Endothelial cell of umbilical vein (primary cell): ENCODE measurements around the gene ALDH4A1. TPM values are rescaled to one million over a fixed set of nuclear protein-coding genes. Genes with fewer than 3 reads are reported as not detected.
"Not testable (repeated sequence)": the region's sequence is repeated elsewhere in the genome, so short reads cannot be mapped to it uniquely, and the experiment has no call there.

Experiments used
- BruUV-seq: library from RNA; stranded (reverse); fragments of 400-500 nt; replicated peaks from 2 replicates; lab custom pipeline; 2021; lab: Mats Ljungman, UMichigan
- CTCF ChIA-PET: fragments of 300-600, 350-600 bp; sonication (Branson Sonifier 250); formaldehyde crosslinking; loops from one replicate; lab custom pipeline; 2021; ENCODE audit warnings: antibody characterized with exemption, inconsistent platforms; lab: Charles Lee
- POLR2A ChIA-PET: fragments of 300-600, 350-600 bp; sonication (Branson Sonifier 250); formaldehyde crosslinking; loops from one replicate; lab custom pipeline; 2021; ENCODE audit warnings: antibody characterized with exemption, inconsistent platforms; lab: Charles Lee
- DNase-seq: peaks from one replicate; pipeline ENCODE4 v3.0.0-alpha.2; 2011; ENCODE audit warnings: low read depth, low spot score
- FAIRE-seq: peaks from 2 replicates; lab custom pipeline; 2011; peaks lifted over from hg19 to GRCh38; lab: Jason Lieb, UNC
- H2AFZ ChIP-seq: 2 replicates; pipeline ENCODE4 v1.6.0; 2012; ENCODE audit warnings: low read depth, low read length, control low read depth, inconsistent platforms
- H3K27ac ChIP-seq: 2 replicates; pipeline ENCODE4 v1.5.1; 2011; ENCODE audit warnings: low read depth, mild to moderate bottlenecking, control low read depth, low read length, moderate library complexity; ENCODE audit not compliant: insufficient read depth
- H3K27me3 ChIP-seq, 2 experiments: 2 replicates each; pipeline versions ENCODE4 v1.6.0 to v1.6.1; 2011; ENCODE audit warnings: low read length in 2 of 2, mixed read lengths in 1 of 2; ENCODE audit not compliant: control insufficient read depth in 2 of 2, insufficient read depth in 2 of 2
- H3K36me3 ChIP-seq, 2 experiments: 2 replicates in 1 of 2; 3 replicates in 1 of 2; pipeline ENCODE4 v1.5.1; 2011; ENCODE audit warnings: low read length in 2 of 2, mild to moderate bottlenecking in 1 of 2, moderate library complexity in 1 of 2; ENCODE audit not compliant: control insufficient read depth in 2 of 2, insufficient read depth in 2 of 2; ENCODE audit errors: extremely low read depth in 1 of 2
- H3K4me1 ChIP-seq: 3 replicates; pipeline ENCODE4 v1.5.1; 2011; ENCODE audit warnings: mild to moderate bottlenecking, low read length; ENCODE audit not compliant: control insufficient read depth, insufficient read depth; ENCODE audit errors: extremely low read depth
- H3K4me2 ChIP-seq: 2 replicates; pipeline ENCODE4 v1.6.1; 2011; ENCODE audit warnings: low read length, control low read depth, mixed read lengths; ENCODE audit not compliant: insufficient read depth
- H3K4me3 ChIP-seq, 3 experiments: fragments of 200-600 bp in 1 of 3; sonication (generic), shearing (Covaris generic) in 1 of 3; replicated peaks in 1 of 3; 2 replicates each; pipeline ENCODE4 v1.5.1; 2011 to 2016; ENCODE audit warnings: control low read depth in 3 of 3, low read length in 3 of 3, mild to moderate bottlenecking in 2 of 3, inconsistent platforms in 1 of 3, low read depth in 1 of 3, moderate library complexity in 1 of 3; ENCODE audit not compliant: insufficient read depth in 1 of 3
- H3K79me2 ChIP-seq: 2 replicates; pipeline ENCODE4 v1.6.0; 2012; ENCODE audit warnings: low read length, inconsistent platforms; ENCODE audit not compliant: control insufficient read depth, insufficient read depth
- H3K9ac ChIP-seq: replicated peaks from 2 replicates; pipeline ENCODE3; 2011; ENCODE audit warnings: low read length, control low read depth; ENCODE audit not compliant: insufficient read depth; ENCODE audit errors: extremely low read depth
- H3K9me1 ChIP-seq: replicated peaks from 3 replicates; pipeline ENCODE4 v1.6.0; 2011; ENCODE audit warnings: mild to moderate bottlenecking, low read length; ENCODE audit not compliant: control insufficient read depth, insufficient read depth; ENCODE audit errors: extremely low read depth
- H3K9me3 ChIP-seq: replicated peaks from 2 replicates; pipeline ENCODE4 v1.5.1; 2012; ENCODE audit warnings: low read length, inconsistent platforms; ENCODE audit not compliant: control insufficient read depth, insufficient read depth
- H4K20me1 ChIP-seq: replicated peaks from 2 replicates; pipeline ENCODE3; 2011; ENCODE audit warnings: mild to moderate bottlenecking, low read length; ENCODE audit not compliant: control insufficient read depth, insufficient read depth; ENCODE audit errors: extremely low read depth
- EZH2 ChIP-seq: IDR thresholded peaks from 2 replicates; pipeline ENCODE4 v1.6.1; 2012; ENCODE audit warnings: borderline replicate concordance, low read depth, mild to moderate bottlenecking, moderate library complexity, low read length, inconsistent platforms; ENCODE audit not compliant: severe bottlenecking
- FOS ChIP-seq: IDR thresholded peaks from 2 replicates; pipeline ENCODE4 v1.6.1; 2011; ENCODE audit warnings: mild to moderate bottlenecking, low read length, moderate library complexity, borderline replicate concordance; ENCODE audit not compliant: insufficient read depth
- GATA2 ChIP-seq: IDR thresholded peaks from 2 replicates; pipeline ENCODE4 v1.7.0; 2011; ENCODE audit warnings: low read depth, mild to moderate bottlenecking, moderate library complexity, mixed read lengths, low read length; ENCODE audit not compliant: insufficient read length, insufficient read depth
- JUN ChIP-seq: IDR thresholded peaks from 2 replicates; pipeline ENCODE4 v1.6.1; 2011; ENCODE audit warnings: borderline replicate concordance, low read depth; ENCODE audit not compliant: insufficient read length, insufficient read depth
- MYC ChIP-seq: IDR thresholded peaks from one replicate; pipeline ENCODE4 v1.6.1; 2011; ENCODE audit warnings: mild to moderate bottlenecking, low read depth, low read length
- POLR2A ChIP-seq: IDR thresholded peaks from 2 replicates; pipeline ENCODE4 v1.6.1; 2012; ENCODE audit warnings: low read depth, mild to moderate bottlenecking, control low read depth, low read length
- POLR2AphosphoS5 ChIP-seq: IDR thresholded peaks from 2 replicates; pipeline ENCODE4 v1.6.1; 2012; ENCODE audit warnings: low read depth, mild to moderate bottlenecking, control low read depth, low read length, moderate library complexity; ENCODE audit not compliant: insufficient read depth
- dilution Hi-C: fragments of 300-500 bp; cut with MboI; formaldehyde crosslinking; loops from one replicate; pipeline ENCODE4 v1.15.0; 2019; ENCODE audit warnings: low sequenced_read_pairs; ENCODE audit not compliant: extremely low pct_ligation_motif_present
- intact Hi-C: fragments of 100-400 bp; cut with micrococcal nuclease; formaldehyde crosslinking; loops from one replicate; pipeline ENCODE4 v1.10.0; 2022
- polyA plus RNA-seq, 4 experiments: library from polyadenylated mRNA; depleted of rRNA in 3 of 4; stranded (reverse) in 3 of 4; unstranded in 1 of 4; fragments of >200 nt; gene quantifications; 2 replicates each; pipeline versions ENCODE4 v1.2.1 to v1.2.3, GENCODE V29; 2011 to 2012; ENCODE audit warnings: missing spikeins in 1 of 4
- total RNA-seq: library from RNA; stranded (reverse); gene quantifications from 2 replicates; pipeline ENCODE4 v1.2.3, GENCODE V29; 2021
- TF ChIP-seq, protein P1 (sequence below), 2 donors: IDR thresholded peaks; 1 replicate in 1 of 2; 2 replicates in 1 of 2; pipeline ENCODE4 v1.5.1; 2011; ENCODE audit warnings: low read length in 2 of 2, mild to moderate bottlenecking in 2 of 2, moderate library complexity in 2 of 2, control low read depth in 1 of 2, inconsistent platforms in 1 of 2, low read depth in 1 of 2; ENCODE audit not compliant: insufficient read depth in 1 of 2; ENCODE audit errors: extremely low read depth in 1 of 2
- TF ChIP-seq, protein P2 (sequence below): IDR thresholded peaks from 2 replicates; pipeline ENCODE4 v1.6.1; 2011; ENCODE audit not compliant: insufficient read depth, insufficient read length

The ALDH4A1 gene
- total and polyA plus RNA-seq, 2 donors (not counting 3 experiments of a cell fraction or from before 2014, with no cell fraction given), result 17.4 to 18.5 TPM

DNA sequence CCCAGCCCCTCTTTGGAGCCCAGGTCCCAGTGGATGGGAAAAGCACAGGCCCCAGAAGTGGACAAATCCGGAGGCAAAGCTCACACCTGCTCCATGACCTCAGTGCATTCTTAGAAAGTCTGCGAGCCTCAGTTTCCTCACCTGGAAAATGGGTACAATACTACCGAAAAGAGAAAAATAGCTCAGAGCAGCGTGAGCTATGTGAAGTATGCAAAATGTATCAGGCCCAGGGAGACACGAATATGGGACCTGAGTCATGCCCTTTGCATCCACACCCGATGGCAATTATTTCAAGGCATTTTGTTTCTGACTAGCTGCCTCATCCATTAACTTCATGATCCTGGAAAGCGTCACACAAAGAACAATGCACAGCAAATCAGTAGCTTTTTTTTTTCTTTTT lies 9.2 kb downstream of the ALDH4A1 start:
- Histone ChIP-seq H4K20me1 (no peaks in the 10 kb centered on the region), H3K4me1 (no peaks in the 10 kb centered on the region), H3K4me3 (no peak overlapping the region), H3K9ac (no peak overlapping the region), H3K9me3 (no peaks in the 10 kb centered on the region), H3K79me2 (no peaks in the 10 kb centered on the region), H3K27ac (no peak overlapping the region), H3K4me2 (no peak overlapping the region), H3K9me1 (no peaks in the 10 kb centered on the region), H3K27me3 (no peaks in the 10 kb centered on the region), H3K36me3 (no peaks in the 10 kb centered on the region), H2AFZ (no peak overlapping the region)
- dilution Hi-C loops (no loop called here), intact Hi-C loops (no loop called here)
- no peak for FAIRE-seq
- ChIA-PET POLR2A (no interaction called here), CTCF (interaction anchor here (1.2 to 2.7 kb wide), 6 partner anchors 9 to 19 kb away, joined by 3 to 20 read pairs (median 5); partner anchors contain the start of gene ALDH4A1)
- TF ChIP-seq, protein P1, sequence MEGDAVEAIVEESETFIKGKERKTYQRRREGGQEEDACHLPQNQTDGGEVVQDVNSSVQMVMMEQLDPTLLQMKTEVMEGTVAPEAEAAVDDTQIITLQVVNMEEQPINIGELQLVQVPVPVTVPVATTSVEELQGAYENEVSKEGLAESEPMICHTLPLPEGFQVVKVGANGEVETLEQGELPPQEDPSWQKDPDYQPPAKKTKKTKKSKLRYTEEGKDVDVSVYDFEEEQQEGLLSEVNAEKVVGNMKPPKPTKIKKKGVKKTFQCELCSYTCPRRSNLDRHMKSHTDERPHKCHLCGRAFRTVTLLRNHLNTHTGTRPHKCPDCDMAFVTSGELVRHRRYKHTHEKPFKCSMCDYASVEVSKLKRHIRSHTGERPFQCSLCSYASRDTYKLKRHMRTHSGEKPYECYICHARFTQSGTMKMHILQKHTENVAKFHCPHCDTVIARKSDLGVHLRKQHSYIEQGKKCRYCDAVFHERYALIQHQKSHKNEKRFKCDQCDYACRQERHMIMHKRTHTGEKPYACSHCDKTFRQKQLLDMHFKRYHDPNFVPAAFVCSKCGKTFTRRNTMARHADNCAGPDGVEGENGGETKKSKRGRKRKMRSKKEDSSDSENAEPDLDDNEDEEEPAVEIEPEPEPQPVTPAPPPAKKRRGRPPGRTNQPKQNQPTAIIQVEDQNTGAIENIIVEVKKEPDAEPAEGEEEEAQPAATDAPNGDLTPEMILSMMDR (IDR thresholded peaks at IDR 0.05; ENCODE audit: extremely low read depth in 1 of 2, insufficient read depth in 1 of 2, low read depth in 1 of 2, low read length in 2 of 2), result no peak
- TF ChIP-seq FOS (no peak), POLR2AphosphoS5 (no peak), GATA2 (no peak), MYC (no peak), EZH2 (no peak), JUN (no peak), POLR2A (no peak)
- TF ChIP-seq, protein P2, sequence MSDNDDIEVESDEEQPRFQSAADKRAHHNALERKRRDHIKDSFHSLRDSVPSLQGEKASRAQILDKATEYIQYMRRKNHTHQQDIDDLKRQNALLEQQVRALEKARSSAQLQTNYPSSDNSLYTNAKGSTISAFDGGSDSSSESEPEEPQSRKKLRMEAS, result no peak
- no TSS peak for BruUV-seq
- DNase-seq, result no peak

DNA sequence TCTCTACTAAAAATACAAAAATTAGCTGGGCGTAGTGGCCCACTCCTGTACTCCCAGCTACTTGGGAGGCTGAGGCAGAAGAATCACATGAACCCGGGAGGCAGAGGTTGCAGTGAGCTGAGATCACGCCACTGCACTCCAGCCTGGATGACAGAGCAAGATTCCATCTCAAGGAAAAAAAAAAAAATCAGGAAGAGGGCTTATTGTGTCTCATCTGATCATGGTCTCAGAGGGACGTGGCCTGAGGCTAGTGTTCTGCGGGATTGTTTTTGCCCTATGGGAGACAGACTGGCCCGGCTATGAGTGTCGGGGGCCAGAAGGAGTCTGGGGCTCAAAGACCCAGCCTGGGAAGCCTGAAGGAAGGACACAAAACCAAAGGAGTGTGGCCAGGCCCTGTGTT lies 10.5 kb downstream of the ALDH4A1 start:
- CTCF ChIA-PET, result interaction anchor here (1.1 kb wide), 1 partner anchor 22 kb away, joined by 5 read pairs; no protein-coding TSS in a partner anchor
- H3K79me2 ChIP-seq, dilution Hi-C loops, BruUV-seq, H3K9me3 ChIP-seq, H2AFZ ChIP-seq, H3K4me2 ChIP-seq, H4K20me1 ChIP-seq, H3K9me1 ChIP-seq, H3K36me3 ChIP-seq, FAIRE-seq, H3K4me1 ChIP-seq, H3K27ac ChIP-seq, H3K4me3 ChIP-seq, POLR2A ChIA-PET, DNase-seq, intact Hi-C loops, H3K9ac ChIP-seq, H3K27me3 ChIP-seq: not testable (repeated sequence)
